NCI-H2196 (cell line): ENCODE data around the gene NUP85.
A peak's percentile ranks its signal among the peaks of the same experiment; 100 is the strongest.
"Not testable (repeated sequence)": the region's sequence is repeated elsewhere in the genome, so short reads cannot be mapped to it uniquely, and the experiment has no call there.

Source experiments
- DNase-seq: peaks from one replicate; lab custom pipeline; 2025; ENCODE audit not compliant: unreplicated experiment; lab: John Stamatoyannopoulos, UW

The NUP85 gene

DNA sequence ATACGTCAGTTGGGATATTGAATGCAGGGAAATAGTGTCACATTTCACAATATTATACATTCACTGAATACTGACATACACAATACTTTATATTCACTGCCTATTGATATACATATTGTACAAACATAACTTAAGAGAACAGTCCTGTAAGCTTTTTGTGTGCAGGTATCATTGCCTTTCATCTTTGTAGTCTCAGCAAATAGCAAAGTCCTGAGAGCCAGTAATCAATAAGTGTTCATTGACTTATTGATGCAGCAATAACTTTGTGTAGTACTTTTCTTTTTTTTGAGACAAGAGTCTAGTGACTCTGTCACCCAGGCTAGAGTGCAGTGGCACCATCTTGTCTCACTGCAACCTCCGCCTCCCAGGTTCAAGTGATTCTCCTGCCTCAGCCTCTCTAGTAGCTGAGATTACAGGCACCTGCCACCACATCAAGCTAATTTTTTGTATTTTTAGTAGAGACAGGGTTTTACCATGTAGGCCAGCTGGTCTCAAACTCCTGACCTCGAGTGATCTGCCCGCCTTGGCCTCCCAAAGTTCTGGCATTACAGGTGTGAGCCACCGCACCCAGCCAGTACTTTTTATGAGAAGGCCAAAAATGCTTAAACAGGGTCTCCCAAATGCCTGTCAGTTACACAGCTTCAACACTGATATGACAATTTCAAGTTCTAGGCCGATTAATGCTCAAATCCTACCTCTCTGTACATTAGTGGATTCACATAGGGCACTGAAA, 5.4 kb upstream of the NUP85 start:
- no peak for DNase-seq

DNA sequence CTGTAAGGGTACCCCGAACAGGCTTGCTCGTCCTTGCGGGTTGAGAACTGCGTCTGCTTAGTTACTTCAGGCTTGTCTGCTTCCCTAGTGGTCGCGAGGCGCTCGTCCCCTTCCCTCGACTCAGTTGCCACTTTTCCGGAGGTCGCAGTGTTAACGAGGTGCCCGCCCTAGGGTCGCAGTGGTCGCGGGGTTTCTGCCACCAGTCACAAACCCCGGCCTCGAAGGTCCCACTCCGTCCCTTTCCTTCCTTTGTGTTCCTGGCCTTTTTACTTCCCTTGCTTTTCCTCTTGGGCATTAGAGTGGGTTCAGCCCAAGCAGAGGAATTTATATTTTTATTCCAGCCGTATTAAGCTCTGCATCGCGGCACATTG, 299 bp downstream of the NUP85 start:
- DNase-seq, result no peak

DNA sequence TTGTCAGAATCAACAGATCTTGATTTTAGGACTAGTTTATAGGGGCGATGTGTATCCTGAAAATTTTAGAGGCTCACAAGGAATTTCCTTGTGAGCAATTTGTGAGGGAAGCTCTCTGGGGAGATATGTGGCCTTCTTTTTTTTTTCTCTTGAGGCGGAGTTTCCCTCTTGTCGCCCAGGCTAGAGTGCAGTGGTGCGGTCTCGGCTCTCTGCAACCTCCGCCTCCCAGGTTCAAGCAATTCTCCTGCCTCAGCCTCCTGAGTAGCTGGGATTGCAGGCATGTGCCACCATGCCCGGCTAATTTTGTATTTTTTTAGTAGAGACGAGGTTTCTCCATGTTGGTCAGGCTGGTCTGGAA, 1.6 kb downstream of the NUP85 start:
- DNase-seq, result not testable (repeated sequence)

DNA sequence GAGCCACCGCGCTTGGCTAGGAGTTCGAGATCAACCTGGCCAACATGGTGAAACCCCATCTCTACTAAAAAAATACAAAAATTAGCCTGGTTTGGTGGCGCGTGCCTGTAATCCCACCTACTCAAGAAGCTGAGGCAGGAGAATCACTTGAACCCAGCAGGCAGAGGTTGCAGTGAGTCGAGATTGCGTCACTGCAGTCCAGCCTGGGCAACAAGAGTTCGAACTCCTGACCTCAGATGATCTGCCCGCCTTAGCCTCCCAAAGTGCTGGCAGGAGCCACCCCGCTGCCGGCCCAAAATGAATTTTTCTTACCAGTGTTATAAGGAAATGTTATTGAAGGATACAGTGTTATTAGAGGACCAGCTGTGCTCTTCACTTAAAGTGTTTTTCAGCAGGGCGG, 2.3 kb downstream of the NUP85 start:
- DNase-seq, result no peak

DNA sequence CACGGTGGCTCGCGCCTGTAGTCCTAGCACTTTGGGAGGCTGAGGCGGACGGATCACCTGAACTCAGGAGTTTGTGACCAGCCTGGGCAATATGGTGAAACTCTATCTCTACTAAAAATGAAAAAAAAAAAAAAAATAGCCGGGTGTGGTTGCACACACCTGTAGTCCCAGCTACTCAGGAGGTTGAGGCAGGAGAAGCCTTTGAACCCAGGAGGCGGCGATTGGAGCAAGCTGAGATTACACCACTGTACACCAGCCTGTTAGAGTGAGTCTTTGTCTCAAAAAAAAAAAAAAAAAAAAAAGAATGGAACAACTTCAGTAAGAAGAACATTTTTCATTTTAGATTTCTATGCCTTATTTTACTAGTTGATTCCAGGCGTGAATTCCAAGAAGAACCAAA, 2.7 kb downstream of the NUP85 start:
- DNase-seq, result no peak

DNA sequence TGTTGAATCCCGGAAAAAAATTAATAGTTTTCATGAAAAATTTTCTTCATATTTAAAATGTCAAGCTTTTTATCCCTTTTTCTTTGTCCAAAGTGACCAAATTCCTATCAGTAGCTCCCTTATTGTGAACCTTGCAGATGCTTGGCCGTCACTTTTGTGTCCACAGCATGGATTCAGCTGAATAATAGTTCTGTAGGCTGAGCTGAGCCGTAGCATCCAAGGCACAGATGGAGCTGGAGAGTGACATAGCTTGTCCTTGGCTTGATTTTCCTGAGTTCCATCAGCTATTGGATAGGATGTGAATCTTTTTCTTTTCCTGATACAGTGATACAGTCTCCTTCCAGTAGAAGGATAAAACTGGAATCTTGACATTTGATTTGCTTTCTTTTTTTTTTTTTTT, 3.6 kb downstream of the NUP85 start:
- no peak for DNase-seq

DNA sequence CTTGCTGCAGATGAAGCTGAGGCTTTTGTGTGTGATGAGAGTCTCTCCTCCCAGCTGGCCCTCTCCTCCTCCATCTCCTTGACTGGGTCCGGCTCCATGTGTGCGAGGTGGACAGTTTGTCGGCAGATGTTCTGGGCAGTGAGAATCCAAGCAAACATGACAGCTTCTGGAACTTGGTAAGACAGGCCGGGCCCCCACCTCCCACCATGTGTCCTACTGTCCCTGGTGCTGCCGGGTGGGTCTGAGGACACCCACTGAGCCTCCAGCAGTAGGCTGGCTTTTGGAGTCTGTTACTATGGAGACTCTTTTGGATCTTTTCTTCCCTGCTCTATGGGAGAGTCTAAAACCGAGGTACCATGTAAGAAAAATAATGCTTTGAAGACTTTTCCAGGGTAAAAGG, 12.7 kb downstream of the NUP85 start:
- no peak for DNase-seq

DNA sequence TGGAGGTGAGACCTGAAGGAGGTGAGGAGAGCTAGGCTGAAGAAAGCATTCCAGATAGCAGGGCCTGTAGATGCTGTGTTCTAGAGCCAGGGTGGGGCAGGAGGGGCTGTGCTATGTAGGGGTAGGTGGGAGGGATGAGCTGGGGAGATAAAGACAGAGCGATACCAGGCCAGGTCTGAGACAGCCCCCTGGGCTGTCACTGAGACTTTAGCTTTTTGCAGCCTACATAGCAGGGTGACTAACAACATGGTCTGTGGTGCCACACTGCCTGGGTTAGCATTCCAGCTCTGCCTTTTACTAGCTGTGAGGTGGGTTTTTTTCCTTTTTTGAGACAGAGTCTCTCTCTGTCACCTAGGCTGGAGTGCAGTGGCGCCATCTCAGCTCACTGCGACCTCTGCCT, 14.3 kb downstream of the NUP85 start:
- no peak for DNase-seq

DNA sequence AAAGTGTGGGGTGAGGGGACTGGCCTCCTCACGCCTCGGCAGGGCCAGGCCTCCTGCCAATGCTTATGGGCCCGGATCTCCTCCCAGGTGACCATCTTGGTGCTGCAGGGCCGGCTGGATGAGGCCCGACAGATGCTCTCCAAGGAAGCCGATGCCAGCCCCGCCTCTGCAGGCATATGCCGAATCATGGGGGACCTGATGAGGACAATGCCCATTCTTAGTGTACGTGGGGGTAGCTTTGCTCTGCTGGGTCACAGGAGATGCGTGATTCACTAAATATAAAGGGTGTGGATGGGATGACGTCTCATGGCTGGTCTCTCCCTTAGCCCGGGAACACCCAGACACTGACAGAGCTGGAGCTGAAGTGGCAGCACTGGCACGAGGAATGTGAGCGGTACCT, 19.5 kb downstream of the NUP85 start:
- DNase-seq, result no peak

DNA sequence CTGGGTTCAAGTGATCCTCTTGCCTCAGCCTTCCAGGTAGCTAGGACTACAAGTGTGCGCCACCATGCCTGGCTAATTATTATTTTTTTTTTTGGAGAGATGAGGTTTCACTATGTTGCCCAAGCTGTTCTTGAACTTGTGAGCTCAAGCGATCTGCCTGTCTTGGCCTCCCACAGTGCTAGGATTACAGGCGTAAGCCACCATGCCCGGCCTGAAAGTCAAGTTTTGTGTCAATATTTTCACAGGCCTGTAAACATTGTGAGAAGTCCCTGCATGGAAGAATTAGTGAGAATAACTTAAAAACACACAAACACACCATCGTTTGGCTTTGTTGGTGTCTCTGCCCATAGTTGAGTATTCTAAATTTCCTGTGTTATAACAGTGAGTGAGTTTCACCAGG, 22.2 kb downstream of the NUP85 start:
- no peak for DNase-seq

DNA sequence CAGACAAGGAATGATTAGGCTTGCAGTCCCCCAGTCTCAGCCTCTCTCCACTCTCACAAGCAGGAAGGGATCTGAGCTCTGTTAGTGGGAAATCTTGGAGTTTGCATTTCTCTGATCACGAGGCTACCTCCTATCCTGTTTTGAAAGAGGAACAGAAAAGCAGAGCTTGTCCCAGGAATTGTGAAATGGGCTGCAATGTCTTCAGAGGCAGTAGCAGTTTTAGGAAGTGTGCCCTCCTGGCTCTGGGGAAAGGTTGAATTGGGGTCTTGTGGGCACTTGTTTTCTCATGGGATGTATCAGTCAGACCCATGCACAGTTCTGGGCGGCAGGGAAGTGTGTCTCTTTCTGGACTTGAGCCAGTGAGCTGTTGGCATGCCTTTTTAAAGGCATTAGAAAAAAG, 22.8 kb downstream of the NUP85 start:
- no peak for DNase-seq

DNA sequence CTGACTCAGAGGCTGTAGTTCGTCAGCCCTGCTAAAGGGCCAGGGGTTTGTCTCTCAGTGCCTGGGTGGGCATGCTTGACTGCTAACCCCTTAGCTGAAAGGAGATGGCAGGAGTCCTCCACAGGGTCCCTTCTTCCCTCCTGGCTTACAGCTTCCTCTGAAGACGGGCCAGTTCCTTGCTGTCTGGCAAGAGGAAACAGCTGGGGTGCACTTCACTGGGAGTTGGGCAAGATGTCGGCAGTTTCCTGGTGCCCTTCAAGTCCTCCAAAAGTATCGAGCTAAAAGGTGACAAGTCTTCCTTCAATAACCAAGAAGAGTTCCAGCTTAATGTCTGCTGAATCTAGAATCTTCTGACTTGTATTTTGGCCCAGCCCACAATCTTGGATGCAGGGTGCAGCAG, 23.4 kb downstream of the NUP85 start:
- no peak for DNase-seq

DNA sequence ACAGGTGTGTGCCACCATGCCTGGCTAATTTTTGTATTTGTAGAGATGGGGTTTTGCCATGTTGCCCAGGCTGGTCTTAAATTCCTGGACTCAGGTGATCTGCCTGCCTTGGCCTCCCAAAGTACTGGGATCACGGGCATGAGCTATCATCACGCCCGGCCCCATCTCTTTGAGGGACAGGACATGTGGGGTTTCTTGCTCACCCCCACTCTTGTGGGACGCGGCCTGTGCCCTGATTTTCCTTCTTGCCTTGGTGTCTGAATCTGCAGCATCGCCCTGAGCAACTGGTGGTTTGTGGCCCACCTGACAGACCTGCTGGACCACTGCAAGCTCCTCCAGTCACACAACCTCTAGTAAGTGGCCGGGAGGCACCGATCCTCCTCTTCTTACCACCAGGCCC, 25.6 kb downstream of the NUP85 start:
- DNase-seq, result no peak

DNA sequence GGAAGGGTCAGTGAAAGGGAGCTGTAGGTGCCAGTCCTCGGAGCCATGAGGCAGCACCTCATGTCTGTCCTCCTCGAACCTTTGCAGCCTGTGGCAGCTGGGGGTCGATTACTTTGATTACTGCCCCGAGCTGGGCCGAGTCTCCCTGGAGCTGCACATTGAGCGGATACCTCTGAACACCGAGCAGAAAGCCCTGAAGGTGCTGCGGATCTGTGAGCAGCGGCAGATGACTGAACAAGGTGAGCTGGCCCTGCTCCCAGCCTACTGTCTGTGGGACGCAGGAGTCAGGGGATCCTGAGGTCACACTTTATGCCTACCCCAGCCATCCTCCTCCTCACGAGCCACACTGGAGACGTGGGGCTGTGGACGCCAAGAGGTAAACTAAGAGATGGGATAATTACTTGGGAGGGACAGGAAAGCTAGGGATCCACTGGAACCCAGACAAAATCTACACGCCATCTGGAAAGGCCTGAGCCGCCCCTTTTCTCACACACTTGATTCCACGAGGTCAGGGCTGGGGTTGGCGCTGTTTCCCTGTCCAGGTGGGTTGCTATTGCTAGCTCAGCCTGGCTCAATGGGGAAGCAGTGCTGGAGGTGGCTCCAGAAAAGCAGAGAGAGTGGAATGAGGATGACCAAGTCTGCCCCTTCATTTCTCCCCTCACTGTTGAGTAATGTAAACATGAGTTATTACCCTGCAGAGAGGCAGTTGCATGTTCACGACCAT, 26.4 kb downstream of the NUP85 start:
- DNase-seq, result no peak

DNA sequence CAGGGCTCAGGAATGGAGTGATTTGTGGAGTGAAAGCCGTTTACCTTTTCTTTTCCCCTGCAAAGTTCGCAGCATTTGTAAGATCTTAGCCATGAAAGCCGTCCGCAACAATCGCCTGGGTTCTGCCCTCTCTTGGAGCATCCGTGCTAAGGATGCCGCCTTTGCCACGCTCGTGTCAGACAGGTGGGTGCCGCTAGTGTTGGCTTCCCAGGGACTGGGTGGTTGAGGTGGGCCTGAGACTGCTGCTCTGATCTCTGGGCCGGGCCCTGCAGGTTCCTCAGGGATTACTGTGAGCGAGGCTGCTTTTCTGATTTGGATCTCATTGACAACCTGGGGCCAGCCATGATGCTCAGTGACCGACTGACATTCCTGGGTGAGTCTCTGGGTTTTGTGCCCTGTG, 27.3 kb downstream of the NUP85 start:
- no peak for DNase-seq

DNA sequence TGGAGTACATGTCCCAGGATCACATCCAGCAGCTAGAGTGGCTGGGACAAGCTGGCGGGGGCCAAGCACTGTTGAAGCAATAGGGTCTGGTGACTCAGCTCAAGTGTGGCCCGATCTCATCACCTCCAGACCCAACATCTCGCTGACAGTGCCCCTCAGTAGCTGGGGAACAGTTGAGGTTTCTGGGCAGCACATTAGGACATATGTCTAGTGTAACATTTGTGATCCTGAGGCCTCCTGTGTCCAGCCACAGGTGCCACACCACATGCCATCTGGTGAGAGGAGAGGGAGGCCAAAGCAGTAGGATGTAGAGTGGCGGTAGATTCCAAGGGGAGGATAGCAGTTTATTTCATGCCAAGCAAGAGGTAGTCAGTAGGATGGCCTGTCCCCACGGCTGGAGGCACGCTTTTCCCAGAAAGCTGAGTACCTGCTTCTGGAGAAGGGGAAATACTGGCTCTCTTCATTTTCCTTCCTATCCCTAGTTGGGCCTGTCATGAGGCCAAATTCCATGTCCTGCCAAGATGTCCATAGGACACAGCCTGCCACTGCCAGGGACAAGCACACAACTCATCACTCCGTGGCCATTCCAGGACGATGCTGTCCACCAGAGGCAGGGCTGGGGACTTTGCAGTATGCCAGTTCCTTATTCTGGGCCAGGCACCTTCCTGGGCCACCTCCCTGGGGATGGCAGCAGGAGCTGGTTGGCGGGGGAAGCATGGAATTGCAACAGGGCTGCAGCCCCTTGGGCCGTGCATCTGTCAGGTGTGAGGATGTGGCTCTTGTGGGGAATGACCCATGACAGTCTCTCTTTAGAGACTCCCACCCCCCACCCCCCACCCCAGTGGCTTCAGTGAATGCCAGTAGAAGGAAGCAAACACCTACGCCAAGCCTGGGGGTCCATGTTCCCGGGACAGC, 31.9 kb downstream of the NUP85 start:
- DNase-seq, result no peak

DNA sequence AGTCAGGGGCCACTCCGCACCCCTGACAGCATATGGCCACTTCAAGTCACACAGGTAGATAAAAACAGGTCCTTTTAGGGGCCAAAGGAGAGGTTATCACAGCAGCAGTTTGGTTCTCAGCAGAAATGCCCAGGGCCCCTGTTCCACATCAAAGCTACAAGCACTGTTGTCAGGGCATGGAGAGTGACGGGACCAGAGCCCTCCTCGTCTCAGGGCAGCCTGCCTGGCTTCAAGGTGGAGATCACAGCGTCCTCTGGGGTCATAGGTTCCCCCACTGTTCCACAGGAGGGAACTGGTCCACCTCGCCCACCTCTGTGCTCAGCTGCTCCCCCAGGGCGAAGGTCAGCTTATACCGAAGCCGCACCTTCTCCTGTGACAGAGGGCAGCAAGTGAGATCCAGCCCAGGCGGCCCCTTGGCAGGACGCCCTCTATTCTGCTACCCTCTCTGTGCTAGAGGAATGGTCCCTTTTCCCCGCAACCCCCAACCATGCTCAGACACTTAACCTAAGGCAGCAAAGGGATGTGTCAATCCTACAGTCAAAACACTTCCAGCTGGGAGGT, 32.6 kb downstream of the NUP85 start:
- DNase-seq, result no peak

DNA sequence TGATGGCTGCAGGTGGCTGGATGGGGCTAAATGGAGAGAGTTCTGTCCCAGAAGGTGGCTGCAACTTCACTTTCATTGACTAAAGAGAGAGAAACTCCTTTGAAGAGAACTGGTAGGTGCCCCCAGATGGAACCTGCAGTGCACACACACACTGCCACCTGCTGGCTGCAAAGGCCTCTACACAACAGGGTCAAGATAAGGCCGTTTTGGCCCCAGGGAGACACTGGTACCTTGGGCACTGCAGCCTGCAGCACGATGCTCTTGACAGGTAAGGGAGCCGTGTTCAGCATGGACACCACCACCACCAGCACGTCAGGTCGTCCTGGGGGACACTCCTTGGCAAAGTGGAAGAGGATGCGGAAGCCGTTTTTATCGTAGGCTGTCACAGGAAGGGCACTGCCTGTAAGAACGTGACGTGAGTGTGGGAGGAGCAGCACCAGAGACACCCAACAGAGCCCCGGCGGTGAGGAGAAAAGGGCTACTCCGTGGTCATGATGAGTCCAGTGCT, 33.3 kb downstream of the NUP85 start:
- DNase-seq, result peak; percentile 60

DNA sequence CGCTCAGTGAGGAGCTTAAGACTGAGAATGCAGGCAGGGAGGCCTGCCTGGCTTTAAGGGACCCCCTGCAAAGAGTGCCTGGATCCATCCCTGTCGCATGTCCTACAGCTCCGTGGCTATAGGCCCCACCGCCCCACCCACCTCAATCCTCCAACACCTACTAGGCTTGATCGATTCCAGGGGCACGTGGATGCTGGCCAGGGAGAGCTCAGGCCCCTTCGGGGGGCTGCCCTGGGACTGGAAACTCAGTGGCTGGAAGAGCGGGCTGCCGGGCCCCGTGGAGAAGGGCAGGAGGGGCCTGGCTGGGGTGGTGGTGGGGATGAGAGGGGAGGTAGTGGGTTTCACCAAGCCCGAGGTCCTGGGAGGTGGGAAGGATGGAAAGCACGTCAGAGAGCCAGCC, 33.7 kb downstream of the NUP85 start:
- DNase-seq, result no peak

DNA sequence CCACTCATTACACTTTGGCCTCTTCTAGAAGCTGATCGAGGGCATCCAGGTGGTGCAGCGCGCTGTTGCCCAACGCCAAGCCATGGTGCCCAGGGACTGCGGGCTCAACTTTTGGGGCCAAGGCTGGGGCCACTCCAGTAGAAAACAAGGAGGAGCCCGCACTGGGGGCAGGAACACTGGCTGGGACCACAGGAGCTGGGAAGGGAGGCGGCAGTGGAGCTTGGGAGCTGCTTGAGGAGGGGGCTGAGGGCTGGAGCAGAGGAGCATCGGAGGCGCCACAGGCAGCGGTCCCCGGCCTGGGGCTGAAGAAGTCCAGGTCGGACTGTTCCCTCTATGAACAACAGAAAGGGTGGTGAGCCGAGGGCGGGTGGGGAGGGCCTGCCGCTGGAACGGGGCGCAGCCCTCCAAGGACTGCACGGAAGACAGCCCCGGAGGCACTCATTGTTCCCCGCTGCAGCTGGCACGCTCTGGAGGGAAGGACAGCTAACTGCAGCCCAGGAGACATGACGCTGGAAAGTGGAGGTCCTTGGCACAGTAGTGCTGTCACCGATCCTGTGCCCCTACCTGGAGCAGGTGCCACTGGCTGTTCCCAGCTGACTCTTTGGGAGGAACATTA, 34.4 kb downstream of the NUP85 start:
- no peak for DNase-seq
